ENCODE data around the gene FAM174C. TPM values are rescaled to one million over a fixed set of nuclear protein-coding genes. Genes with fewer than 3 reads are reported as not detected.

The FAM174C gene
- polyA plus RNA-seq, 1 donor (not counting 4 experiments of a cell fraction or from before 2014, with no cell fraction given): 18.5 TPM

DNA sequence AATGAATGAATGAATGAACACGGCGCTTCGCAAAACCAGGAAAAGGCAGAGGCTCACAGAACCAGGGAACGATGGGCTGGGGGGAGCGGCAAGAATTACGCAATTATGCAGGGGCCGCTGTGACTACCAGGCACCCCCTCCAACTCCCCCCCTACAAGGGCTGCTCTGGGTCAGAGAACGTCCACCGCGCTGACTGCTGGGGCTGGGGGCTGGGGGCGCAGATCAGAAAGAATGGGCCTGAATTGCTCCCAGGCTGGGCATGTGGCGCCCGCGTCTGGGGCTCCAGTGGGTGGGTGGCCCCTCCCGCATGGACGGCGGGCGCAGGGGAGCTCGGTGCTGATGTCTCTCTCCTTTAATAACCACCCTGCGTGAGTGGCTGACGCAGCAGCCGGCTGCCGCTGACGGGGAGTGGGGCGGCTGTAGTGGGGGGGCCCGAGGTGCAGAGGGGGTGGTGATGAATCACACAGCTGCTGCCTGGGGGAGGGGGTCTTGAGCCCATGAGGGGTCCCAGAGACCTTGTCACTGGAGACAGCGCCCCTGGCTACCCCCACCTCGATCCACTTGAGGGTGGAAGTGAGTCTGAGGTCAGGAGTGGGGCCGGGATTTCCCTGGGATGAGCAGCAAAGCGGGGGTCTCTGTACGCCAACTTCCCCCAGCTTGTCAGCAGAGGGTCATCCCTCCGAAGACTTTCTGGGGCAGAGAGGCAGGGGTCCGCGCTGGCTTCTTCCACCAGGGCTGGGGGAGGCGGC is 7.7 kb upstream of the FAM174C start:
- TF ChIP-seq, protein P1, sequence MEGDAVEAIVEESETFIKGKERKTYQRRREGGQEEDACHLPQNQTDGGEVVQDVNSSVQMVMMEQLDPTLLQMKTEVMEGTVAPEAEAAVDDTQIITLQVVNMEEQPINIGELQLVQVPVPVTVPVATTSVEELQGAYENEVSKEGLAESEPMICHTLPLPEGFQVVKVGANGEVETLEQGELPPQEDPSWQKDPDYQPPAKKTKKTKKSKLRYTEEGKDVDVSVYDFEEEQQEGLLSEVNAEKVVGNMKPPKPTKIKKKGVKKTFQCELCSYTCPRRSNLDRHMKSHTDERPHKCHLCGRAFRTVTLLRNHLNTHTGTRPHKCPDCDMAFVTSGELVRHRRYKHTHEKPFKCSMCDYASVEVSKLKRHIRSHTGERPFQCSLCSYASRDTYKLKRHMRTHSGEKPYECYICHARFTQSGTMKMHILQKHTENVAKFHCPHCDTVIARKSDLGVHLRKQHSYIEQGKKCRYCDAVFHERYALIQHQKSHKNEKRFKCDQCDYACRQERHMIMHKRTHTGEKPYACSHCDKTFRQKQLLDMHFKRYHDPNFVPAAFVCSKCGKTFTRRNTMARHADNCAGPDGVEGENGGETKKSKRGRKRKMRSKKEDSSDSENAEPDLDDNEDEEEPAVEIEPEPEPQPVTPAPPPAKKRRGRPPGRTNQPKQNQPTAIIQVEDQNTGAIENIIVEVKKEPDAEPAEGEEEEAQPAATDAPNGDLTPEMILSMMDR (optimal IDR thresholded peaks at IDR 0.05 in 1 of 3, IDR thresholded peaks at IDR 0.05 in 1 of 3, conservative IDR thresholded peaks at IDR 0.05 in 1 of 3; ENCODE audit: extremely low read depth in 1 of 3, insufficient read depth in 2 of 3, low read length in 3 of 3): no peak
- no peak for TF ChIP-seq EZH2 (IDR thresholded peaks at IDR 0.05; ENCODE audit: low read length)
- Histone ChIP-seq H3K36me3 (ENCODE audit: control insufficient read depth in 2 of 2, extremely low read depth in 1 of 2, insufficient read depth in 2 of 2, low read length in 2 of 2) (peaks cover 16 to 25% of the 10 kb centered on the region in 2 experiments), H3K79me2 (ENCODE audit: control insufficient read depth, insufficient read depth, low read length) (peaks cover 27% of the 10 kb centered on the region), H4K20me1 (ENCODE audit: control insufficient read depth, extremely low read depth, insufficient read depth, low read length) (no peaks in the 10 kb centered on the region), H3K9ac (ENCODE audit: control insufficient read depth, extremely low read depth, insufficient read depth, low read length) (peak overlapping the region; percentile 4), H3K9me3 (ENCODE audit: control insufficient read depth, low read depth, low read length) (no peaks in the 10 kb centered on the region), H3K4me3 (ENCODE audit: control insufficient read depth in 2 of 3, extremely low read depth in 1 of 3, insufficient read depth in 2 of 3, low read depth in 1 of 3, low read length in 3 of 3) (peak overlapping the region in 2 of 3 experiments; percentile 40 to 54), H3K9me1 (ENCODE audit: control insufficient read depth, extremely low read depth, insufficient read depth, low read length) (peaks cover 2% of the 10 kb centered on the region), H3K4me1 (ENCODE audit: control insufficient read depth, extremely low read depth, insufficient read depth, low read length) (peaks cover 57% of the 10 kb centered on the region), H3K4me2 (ENCODE audit: control insufficient read depth, extremely low read depth, insufficient read depth, low read depth, low read length) (peak overlapping the region; percentile 82), H3K27ac (ENCODE audit: control insufficient read depth, insufficient read depth, low read length) (no peak overlapping the region), H3K27me3 (ENCODE audit: control insufficient read depth, extremely low read depth, insufficient read depth, low read length) (peaks cover 4% of the 10 kb centered on the region), H2AFZ (ENCODE audit: control insufficient read depth, low read length) (no peak overlapping the region)
- dilution Hi-C loops (cut with MboI; ENCODE audit: extremely low pct_ligation_motif_present, low sequenced_read_pairs): no loop called here
- DNase-seq (ENCODE audit: low read depth, low spot score): no peak
- no peak for FAIRE-seq

DNA sequence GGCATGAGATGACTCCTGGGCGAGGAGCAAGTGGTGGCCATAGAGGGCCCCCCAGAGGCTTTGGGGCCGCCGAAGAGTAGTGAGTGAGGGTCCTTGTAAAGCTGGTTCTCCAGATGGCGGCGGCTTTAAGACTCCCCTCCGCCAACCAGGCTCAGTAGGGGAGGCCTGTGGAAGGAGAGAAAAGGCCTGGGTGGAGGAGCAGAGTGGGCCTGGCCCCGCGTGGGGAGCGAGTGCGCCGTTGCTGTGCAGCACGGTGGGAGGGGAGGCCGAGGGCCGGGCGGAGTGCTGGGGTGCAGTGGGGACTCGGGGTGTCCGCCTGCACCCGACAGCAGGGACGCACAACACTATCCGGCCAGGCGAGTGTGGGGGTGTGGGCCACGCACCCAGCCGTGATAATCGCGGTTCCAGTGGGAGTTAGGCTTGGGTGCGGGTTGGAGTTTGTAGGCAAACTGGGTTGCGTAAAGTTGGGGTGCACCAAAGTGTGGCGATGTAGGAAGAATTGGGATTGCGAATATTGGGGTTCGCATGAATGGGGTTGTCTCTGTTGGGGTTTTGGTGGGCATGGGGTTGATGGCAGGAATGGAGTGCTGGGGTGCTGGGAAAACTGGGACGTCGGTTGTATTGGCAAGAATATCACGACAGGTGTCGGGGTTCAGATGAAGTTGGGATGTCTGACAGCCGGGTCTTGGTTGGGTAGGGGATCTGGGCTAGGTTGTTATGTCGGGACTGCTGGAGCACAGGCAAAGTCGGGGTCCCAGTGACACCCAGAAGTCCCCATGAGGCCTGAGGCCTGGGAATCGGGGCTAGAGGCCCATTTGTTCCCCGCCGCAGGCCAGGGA is 6.9 kb upstream of the FAM174C start:
- FAIRE-seq (no peak), DNase-seq (ENCODE audit: low read depth, low spot score) (no peak)
- H2AFZ ChIP-seq (ENCODE audit: control insufficient read depth, low read length): no peak overlapping the region
- H3K27me3 ChIP-seq (ENCODE audit: control insufficient read depth, extremely low read depth, insufficient read depth, low read length): peaks cover 4% of the 10 kb centered on the region
- no peak overlapping the region for H3K4me3 ChIP-seq (ENCODE audit: control insufficient read depth in 2 of 3, extremely low read depth in 1 of 3, insufficient read depth in 2 of 3, low read depth in 1 of 3, low read length in 3 of 3)
- H3K27ac ChIP-seq (ENCODE audit: control insufficient read depth, insufficient read depth, low read length): no peak overlapping the region
- H4K20me1 ChIP-seq (ENCODE audit: control insufficient read depth, extremely low read depth, insufficient read depth, low read length): no peaks in the 10 kb centered on the region
- peaks cover 34% of the 10 kb centered on the region for H3K79me2 ChIP-seq (ENCODE audit: control insufficient read depth, insufficient read depth, low read length)
- peaks cover 21 to 33% of the 10 kb centered on the region in 2 experiments for H3K36me3 ChIP-seq (ENCODE audit: control insufficient read depth in 2 of 2, extremely low read depth in 1 of 2, insufficient read depth in 2 of 2, low read length in 2 of 2)
- dilution Hi-C loops (cut with MboI; ENCODE audit: extremely low pct_ligation_motif_present, low sequenced_read_pairs): no loop called here
- H3K9me3 ChIP-seq (ENCODE audit: control insufficient read depth, low read depth, low read length): no peaks in the 10 kb centered on the region
- H3K4me1 ChIP-seq (ENCODE audit: control insufficient read depth, extremely low read depth, insufficient read depth, low read length): peaks cover 52% of the 10 kb centered on the region
- H3K9me1 ChIP-seq (ENCODE audit: control insufficient read depth, extremely low read depth, insufficient read depth, low read length): peaks cover 2% of the 10 kb centered on the region
- TF ChIP-seq, protein P1 (optimal IDR thresholded peaks at IDR 0.05 in 1 of 3, IDR thresholded peaks at IDR 0.05 in 1 of 3, conservative IDR thresholded peaks at IDR 0.05 in 1 of 3; ENCODE audit: extremely low read depth in 1 of 3, insufficient read depth in 2 of 3, low read length in 3 of 3): no peak
- TF ChIP-seq EZH2 (IDR thresholded peaks at IDR 0.05; ENCODE audit: low read length): no peak
- H3K4me2 ChIP-seq (ENCODE audit: control insufficient read depth, extremely low read depth, insufficient read depth, low read depth, low read length): peak overlapping the region; percentile 60
- H3K9ac ChIP-seq (ENCODE audit: control insufficient read depth, extremely low read depth, insufficient read depth, low read length): peak overlapping the region; percentile 33

All from keratinocyte (primary cell).